Brain microvascular endothelial cell (primary cell): ENCODE measurements around the gene CCDC6.

Source experiments
- DNase-seq: peaks from one replicate; pipeline ENCODE4 v3.0.0-alpha.2; 2020
- H3K27ac ChIP-seq: fragments of 250-450 bp; sonication (Bioruptor Pico); 2 replicates; pipeline ENCODE4 v1.5.1; 2020; ENCODE audit warnings: mild to moderate bottlenecking, moderate library complexity
- H3K27me3 ChIP-seq: fragments of 250-450 bp; sonication (Bioruptor Pico); replicated peaks from 2 replicates; pipeline ENCODE4 v1.5.1; 2020; ENCODE audit warnings: mild to moderate bottlenecking
- H3K36me3 ChIP-seq: fragments of 250-450 bp; sonication (Bioruptor Pico); replicated peaks from 2 replicates; pipeline ENCODE4 v1.5.1; 2020; ENCODE audit warnings: mild to moderate bottlenecking
- H3K4me3 ChIP-seq: 2 replicates; pipeline ENCODE4 v1.5.1; 2011; ENCODE audit warnings: low read depth, mild to moderate bottlenecking, control low read depth, low read length, moderate library complexity
- in situ Hi-C: cut with HindIII; loops from 2 replicates; pipeline ENCODE4 v1.10.0; 2017; ENCODE audit warnings: low sequenced_read_pairs, low pct_ligation_motif_present
- TF ChIP-seq, protein P1 (sequence below): IDR thresholded peaks from 2 replicates; pipeline ENCODE4 v1.5.1; 2011; ENCODE audit warnings: low read depth, mild to moderate bottlenecking, moderate library complexity, low read length, control low read depth, inconsistent platforms; ENCODE audit errors: missing control alignments

The CCDC6 gene

DNA sequence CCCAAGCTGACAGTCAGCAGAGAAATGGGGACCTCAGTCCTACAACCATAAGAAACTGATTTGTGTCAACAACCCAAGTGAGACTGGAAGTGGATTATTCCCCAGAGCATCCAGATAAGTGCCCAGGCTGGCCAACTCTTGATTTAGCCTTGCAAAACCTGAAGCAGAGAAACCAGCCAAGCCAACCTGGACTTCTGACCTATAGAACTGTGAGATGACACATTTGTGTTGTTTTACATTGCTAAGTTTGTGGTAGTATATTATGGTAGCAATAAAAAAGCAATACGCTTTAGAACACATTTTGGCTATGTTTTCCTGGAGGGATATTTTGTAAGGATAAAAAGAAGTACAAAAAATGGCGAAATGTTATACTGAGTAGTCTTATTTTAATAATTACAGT lies 19.7 kb upstream of the CCDC6 start:
- Histone ChIP-seq H3K36me3 (no peaks in the 10 kb centered on the region), H3K4me3 (no peak overlapping the region), H3K27me3 (no peaks in the 10 kb centered on the region), H3K27ac (no peak overlapping the region)
- TF ChIP-seq, protein P1, sequence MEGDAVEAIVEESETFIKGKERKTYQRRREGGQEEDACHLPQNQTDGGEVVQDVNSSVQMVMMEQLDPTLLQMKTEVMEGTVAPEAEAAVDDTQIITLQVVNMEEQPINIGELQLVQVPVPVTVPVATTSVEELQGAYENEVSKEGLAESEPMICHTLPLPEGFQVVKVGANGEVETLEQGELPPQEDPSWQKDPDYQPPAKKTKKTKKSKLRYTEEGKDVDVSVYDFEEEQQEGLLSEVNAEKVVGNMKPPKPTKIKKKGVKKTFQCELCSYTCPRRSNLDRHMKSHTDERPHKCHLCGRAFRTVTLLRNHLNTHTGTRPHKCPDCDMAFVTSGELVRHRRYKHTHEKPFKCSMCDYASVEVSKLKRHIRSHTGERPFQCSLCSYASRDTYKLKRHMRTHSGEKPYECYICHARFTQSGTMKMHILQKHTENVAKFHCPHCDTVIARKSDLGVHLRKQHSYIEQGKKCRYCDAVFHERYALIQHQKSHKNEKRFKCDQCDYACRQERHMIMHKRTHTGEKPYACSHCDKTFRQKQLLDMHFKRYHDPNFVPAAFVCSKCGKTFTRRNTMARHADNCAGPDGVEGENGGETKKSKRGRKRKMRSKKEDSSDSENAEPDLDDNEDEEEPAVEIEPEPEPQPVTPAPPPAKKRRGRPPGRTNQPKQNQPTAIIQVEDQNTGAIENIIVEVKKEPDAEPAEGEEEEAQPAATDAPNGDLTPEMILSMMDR = no peak
- in situ Hi-C loops = no loop called here
- no peak for DNase-seq

DNA sequence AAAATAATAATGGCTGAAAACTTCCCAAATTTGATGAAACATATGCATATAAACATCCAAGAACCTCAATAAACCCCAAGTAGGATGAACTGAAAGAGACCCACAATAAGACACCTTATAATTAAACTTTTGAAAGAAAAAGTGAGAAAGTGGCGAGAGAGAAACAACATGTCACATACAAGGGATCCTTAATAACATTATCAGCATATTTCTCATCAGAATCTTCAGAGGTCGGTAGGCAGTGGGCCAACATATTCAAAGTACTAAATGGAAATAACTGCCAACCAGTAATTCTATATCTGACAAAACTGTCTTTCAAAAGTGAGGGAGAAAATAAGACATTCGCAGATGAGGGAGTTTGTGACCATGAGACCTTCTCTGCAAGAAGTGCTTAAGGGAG lies 16.6 kb upstream of the CCDC6 start:
- Histone ChIP-seq H3K4me3 (no peak overlapping the region), H3K27me3 (no peaks in the 10 kb centered on the region), H3K27ac (no peak overlapping the region), H3K36me3 (no peaks in the 10 kb centered on the region)
- DNase-seq = no peak
- in situ Hi-C loops = no loop called here
- TF ChIP-seq, protein P1 = no peak

DNA sequence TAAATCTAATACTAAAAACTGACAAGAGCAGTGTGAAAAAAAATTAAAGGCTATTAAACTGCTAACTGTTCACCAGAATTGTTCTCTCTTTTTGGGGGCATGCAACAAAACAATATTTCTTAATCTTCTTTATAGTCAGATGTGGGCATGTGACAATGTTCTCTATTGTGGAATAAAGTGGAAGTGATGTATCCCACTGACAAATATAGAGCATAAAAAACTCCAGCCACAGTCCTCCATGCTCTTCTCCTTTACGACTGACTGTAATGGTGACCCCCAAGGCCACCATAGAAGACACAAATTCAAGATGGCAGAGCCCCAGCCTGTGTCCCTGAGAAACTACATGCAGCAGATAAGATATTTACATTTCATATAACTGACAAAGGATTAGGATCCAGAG lies 11.6 kb upstream of the CCDC6 start:
- TF ChIP-seq, protein P1 = no peak
- Histone ChIP-seq H3K27ac (no peak overlapping the region), H3K36me3 (no peaks in the 10 kb centered on the region), H3K4me3 (no peak overlapping the region), H3K27me3 (no peaks in the 10 kb centered on the region)
- DNase-seq = no peak
- in situ Hi-C loops = no loop called here

DNA sequence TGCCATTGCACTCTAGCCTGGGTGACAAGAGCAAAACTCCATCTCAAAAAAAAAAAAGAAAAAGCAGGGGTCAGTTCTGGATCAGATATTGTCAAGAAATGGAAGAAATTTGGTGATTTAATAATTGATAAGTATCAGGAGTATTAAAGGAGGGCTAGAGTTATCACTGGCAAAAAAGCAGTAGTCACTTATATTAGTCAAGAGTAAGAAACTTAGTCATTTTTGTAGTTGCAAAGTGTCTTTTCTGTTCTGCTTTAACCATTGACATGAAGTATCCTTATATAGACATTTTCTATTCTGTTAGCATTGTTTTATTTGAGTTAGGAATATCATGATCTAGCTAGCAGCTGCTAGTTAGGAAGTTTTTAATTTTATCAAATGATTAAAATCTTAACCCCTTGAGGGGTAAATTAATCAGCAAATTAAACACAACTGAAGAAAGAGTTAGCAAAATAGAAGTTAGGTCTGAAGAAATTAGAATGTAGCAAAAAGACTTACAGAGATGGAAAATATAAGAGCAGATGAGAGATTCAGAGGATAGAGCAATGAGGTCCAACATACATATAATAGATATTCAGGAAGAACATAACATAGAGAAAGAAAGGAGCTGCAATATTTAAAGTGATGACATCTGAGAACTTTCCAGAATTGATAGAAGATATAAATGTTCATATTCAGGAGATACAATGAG lies 7.3 kb upstream of the CCDC6 start:
- in situ Hi-C loops = no loop called here

DNA sequence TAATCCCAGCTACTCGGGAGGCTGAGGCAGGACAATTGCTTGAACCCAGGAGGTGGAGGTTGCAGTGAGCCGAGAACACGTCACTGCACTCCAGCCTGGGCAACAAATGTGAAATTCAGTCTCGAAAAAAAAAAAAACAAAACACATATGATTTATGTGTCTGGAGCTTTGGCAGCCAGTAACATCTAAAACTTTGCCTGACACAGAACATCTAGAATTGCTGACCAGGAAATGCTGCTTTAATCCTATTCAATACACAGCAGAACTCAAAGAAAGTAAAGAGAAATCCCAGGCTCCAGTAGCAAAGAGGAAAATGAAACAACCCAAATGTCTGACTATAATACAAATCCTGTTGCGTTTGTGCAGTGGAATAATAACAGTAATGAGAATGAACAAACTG lies 4.5 kb upstream of the CCDC6 start:
- TF ChIP-seq, protein P1 = no peak
- H3K36me3 ChIP-seq = no peaks in the 10 kb centered on the region
- no peaks in the 10 kb centered on the region for H3K27me3 ChIP-seq
- H3K4me3 ChIP-seq = no peak overlapping the region
- in situ Hi-C loops = no loop called here
- H3K27ac ChIP-seq = no peak overlapping the region
- no peak for DNase-seq

More for the DNA sequence above, 7.3 kb upstream of the CCDC6 start:
- no peak for DNase-seq
- Histone ChIP-seq H3K27ac (no peak overlapping the region), H3K36me3 (no peaks in the 10 kb centered on the region), H3K4me3 (no peak overlapping the region), H3K27me3 (no peaks in the 10 kb centered on the region)
- TF ChIP-seq, protein P1 = no peak

DNA sequence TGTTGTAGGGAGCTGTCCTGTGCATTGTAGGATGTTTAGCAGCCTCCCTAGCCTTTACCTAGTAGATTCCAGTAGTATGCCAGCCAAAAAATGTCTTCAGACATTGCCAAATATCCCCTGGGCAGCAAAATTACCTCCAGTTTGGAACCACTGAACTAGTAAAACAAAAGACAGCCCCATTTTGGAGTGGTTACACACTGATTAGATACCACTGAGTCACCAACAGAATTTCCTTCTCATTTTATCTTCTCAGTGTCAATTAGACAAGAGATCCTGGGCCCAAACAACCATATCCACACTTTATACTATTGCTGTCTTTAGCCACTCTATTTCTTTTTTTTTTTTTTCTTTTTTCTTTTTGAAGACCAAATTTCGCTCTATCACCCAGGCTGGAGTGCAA lies 3.5 kb upstream of the CCDC6 start:
- in situ Hi-C loops = no loop called here
- DNase-seq = no peak
- TF ChIP-seq, protein P1 = no peak
- no peak overlapping the region for H3K27ac ChIP-seq
- H3K36me3 ChIP-seq = no peaks in the 10 kb centered on the region
- H3K4me3 ChIP-seq = no peak overlapping the region
- no peaks in the 10 kb centered on the region for H3K27me3 ChIP-seq
